Ureter (tissue), 1 donor: ENCODE measurements around the gene FUBP3. TPM values are rescaled to one million over a fixed set of nuclear protein-coding genes. Genes with fewer than 3 reads are reported as not detected.

Experiments
- DNase-seq: peaks from one replicate; pipeline ENCODE4 v3.0.0-alpha.2; 2020; ENCODE audit warnings: low spot score
- total RNA-seq: library from RNA; stranded (reverse); gene quantifications from one replicate; pipeline ENCODE4 v1.2.4, GENCODE V29; 2023
- donor health status: DM: yes; HTN: yes; CAD: no.

FUBP3 gene
- total RNA-seq, 1 donor from 2014 or later, result 58.4 TPM

DNA sequence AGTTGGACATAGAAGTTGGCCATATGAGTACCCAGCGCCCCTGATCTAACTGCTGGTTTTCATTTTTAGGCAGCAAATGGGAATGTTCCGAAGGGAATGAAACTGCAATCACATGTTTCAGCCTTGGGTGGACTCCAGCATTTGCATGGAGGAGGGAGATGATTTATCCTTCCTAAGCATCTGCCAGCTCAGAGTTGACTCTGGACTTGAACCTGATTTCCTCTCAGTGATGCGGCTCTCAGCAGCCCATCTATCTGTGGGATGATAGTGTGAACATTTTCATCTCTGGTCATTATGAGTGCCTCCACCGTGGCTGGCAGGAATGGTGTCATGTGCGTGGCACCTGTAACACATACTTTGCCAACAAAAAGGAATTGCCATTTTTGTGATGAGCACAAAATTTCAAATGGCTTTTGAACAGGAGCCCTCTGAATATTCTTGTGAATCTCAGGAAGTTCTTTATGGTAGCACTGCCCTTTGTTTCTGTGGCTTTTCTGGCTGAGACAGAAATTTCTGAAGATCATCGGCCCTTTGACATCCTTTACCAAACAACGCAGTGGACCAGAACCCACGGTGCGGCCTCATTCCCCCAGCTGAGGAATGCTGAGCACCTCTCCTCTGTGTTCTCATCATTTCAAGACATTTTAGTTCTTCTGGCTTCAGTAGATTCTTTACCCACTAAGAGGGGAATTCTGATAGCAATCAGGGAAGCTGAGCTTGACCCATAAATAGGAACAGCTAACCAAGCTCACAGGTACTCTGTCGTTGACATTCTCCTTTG is 28.5 kb downstream of the FUBP3 start:
- no peak for DNase-seq

DNA sequence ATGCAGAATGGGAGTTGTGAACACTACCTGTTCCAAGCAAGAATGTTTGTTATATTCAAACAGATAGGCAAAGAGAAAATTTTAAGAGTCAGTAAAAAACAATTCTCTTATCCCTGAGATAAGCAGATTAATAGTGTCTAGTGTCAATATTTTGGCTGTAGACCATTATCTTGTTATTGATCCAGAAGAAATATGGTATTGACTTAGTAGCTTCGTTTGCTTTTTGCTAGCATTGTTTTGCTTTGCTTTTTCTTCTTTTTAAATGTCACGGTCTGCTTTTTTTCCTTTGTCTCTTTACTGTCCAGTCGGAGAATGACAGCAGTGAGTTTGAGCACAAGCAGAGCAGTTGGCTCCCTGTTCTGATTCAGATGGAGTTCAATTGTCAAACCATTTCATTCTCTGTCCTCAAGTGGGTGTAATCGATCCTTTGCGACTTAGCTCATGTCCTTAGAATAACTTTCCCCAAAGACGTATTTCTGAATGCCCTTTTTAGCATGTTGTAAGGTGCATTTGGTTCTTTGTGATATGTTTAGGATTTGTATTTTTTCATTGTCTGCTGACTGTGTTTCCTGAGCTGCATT is 29.3 kb downstream of the FUBP3 start:
- DNase-seq, result no peak

- DNase-seq, result no peak
These were observed 29.8 kb downstream of the FUBP3 start for GRCh38 chr9:130609163-130609562.

DNA sequence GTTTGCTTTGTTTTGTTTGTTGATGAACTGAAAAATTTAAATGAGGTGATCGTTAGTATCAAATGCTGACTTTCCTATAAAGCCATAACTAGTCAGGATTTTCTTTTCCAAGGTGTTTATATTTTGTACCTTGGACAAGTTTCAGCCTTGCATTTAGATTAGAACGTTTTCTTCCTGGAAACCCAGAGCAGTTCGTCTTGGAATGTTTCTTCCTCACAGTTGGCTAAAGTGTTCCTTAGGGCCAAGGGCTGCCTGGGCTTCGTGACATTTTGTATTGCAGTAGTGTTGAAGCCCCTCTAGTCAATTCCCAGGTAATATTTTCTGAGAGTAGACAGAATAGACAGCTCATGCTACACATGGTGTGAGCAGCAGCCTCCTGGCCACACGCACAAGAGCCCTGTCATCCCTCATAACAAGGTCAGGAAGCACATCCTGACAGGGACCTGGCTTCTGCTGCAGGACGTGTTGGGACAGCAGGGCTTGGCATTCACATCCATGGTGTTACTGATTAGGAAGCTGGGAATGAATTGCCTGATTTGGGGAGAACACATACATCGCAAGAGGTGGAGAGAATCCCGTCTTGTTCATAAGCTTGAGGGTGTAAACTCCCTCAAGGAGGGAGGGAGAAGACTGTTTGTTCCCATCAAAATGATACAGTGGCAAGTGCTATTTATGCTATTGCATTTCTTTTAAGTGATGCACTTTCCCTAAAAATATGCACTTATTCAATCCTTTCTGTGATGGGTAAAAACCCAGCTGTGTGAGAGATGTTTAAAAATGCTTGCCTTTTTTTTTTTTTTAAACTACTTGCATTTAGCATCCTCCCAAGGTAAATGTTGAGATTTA is 31.7 kb downstream of the FUBP3 start:
- DNase-seq, result no peak

- DNase-seq, result no peak
These were observed 37.1 kb downstream of the FUBP3 start for GRCh38 chr9:130616451-130616850.

DNA sequence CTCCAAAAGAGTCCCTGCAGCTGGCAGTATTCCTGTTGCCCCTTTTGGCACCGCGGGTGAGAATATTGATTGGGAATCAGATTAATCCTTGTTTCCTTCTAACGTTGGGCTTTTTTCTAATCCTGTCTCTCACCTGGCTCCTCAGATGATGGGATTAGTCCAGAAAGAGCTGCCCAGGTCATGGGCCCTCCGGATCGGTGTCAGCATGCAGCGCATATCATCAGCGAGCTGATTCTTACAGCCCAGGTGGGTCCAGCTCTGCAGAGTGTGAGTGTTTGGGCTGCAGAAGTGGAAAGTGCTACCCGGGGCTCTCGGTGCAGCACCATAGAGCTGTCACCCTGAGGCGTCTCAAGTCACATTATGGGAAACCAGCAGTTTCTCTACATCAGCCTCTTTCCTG is 44.1 kb downstream of the FUBP3 start:
- no peak for DNase-seq

DNA sequence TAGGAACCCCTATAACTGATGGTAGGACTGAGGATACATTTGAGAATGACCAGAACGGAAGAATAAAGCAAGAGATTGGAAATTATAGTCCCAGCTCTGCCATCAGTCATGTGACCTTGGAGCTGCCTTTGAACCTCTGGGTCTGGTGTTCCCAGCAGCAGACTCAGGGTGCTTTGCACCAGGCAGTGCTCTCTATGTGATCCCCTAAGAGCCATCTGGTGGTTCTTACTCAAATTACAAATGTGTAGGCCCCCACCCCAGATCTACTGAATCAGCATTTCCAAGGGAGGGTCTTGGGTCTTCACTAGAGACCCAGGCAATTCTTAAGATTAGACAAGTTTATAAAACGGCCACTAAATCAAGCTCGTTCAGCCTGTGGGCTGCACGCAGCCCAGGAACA is 44.8 kb downstream of the FUBP3 start:
- no peak for DNase-seq

GRCh38 chr9:130626249-130626996 is 47.0 kb downstream of the FUBP3 start:
- no peak for DNase-seq

GRCh38 chr9:130627051-130627450 is 47.7 kb downstream of the FUBP3 start:
- DNase-seq, result no peak

- DNase-seq, result no peak
These were observed 48.8 kb downstream of the FUBP3 start for GRCh38 chr9:130627896-130628792.

GRCh38 chr9:130629443-130630070 is 50.2 kb downstream of the FUBP3 start:
- no peak for DNase-seq

GRCh38 chr9:130630071-130630450 is 50.7 kb downstream of the FUBP3 start:
- no peak for DNase-seq

GRCh38 chr9:130630506-130631330 is 51.3 kb downstream of the FUBP3 start:
- no peak for DNase-seq

GRCh38 chr9:130631331-130632080 is 52.1 kb downstream of the FUBP3 start:
- no peak for DNase-seq

- no peak for DNase-seq
These were observed 52.8 kb downstream of the FUBP3 start for GRCh38 chr9:130632081-130632710.

- no peak for DNase-seq
These were observed 53.5 kb downstream of the FUBP3 start for GRCh38 chr9:130632841-130633240.

DNA sequence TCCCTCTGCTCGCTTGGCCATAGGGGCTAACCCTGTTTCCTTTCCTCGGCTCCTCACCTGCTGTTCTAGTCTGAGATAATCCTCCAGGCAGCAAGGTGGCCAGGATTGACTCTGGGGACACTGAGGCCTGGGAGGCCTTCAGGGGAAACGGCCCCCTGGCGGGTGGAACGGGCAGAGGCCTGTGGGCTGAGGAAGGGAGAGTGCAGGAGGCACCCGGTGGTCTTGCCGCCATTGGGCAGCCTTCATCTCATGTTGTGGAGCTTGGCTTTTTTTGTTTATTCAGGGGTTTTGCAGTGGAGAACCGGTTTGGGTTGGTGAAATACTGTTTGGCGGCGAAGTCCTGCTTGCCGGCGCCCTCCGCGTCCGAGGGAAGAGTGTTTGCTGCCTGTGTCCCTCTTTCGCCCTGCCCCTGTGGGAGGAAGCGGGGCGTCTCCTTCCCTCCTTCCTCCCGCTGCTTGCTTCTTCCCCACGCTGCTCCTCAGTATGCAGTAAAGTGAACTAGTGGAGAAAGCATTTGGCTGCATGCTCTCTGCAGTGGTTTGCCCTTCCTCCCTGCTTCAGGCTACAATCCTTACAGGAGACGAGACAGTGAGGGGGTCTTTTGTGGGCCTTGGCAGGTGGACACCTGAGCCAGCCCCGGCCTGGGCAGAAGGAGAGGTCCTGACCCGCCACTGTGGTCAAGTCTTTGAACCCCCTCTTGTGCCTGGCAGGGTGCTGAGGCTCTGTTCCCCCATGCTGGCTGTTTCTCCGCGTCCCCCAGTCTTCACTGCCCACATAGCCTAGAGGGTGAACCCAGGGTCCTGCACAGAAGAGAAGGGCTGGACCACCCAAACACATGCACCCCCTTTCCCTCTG is 54.2 kb downstream of the FUBP3 start:
- DNase-seq, result no peak
